ENCODE measurements around the gene C16orf54. TPM values are rescaled to one million over a fixed set of nuclear protein-coding genes. Genes with fewer than 3 reads are reported as not detected.

The C16orf54 gene
- total and polyA plus RNA-seq, 9 of the 15 experiments (the other 6 are each of a cell fraction or from before 2014, with no cell fraction given), result 0.09 TPM; not detected in 8

DNA sequence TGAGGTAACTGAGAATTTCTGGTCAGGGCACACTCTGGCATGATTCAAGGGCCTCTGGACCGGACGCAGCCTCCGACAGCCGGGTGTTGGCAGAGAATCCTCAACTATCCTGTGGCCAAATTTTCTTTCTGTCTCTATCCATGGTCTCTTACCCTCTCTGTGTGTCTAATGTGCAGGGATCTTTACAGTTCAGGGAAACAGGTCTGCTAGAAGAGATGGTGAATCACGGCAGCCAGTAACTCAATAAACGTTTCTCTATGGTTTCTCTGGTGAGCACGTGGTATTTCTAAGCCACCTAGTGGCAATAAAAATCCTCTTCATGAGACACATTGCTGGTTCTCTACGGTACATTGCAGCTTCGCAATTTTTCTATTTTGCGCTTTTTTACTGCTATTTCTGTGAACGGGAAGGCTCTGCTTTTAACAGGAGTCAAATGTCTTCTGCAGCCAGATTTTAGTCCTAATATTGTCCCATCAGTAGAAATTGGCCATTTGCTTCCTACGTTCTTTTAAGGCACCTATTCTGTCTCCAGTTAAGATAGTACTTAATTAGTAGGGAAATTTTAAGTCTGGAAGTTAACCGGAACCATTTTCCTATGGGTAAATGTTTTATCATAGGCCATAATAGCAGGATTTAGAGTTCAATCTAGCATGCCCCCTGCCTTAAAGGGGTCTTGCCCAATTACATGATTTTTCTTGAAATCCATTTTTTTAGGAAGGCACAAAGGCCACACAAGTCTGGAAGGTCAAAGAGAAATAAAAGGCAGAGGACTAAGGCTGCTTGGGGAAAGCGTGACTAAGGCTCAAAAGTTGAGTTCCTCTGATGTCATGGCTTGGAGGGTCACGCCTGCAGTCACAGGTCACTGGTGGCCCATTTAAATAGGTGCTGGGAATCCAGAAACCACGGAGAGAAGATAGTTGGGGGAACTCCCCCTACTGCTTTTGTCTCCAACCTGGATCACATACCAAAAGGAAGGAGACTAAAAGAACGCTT lies 35.3 kb downstream of the C16orf54 start (continued):
- peak; percentile 94 for TF ChIP-seq MGA (IDR thresholded peaks at IDR 0.05)
- TF ChIP-seq ZNF277 (CRISPR knock-in tag; IDR thresholded peaks at IDR 0.05; ENCODE audit: borderline replicate concordance), result no peak
- peak in 1 of 2 experiments; percentile 86; a peak in 2 of 3 replicates for TF ChIP-seq CBX3 (IDR thresholded peaks at IDR 0.05; ENCODE audit: borderline replicate concordance in 1 of 2, low read length in 2 of 2)
- no peak for TF ChIP-seq SIRT6 (IDR thresholded peaks at IDR 0.05; ENCODE audit: low read depth, low read length)
